HG02943 (cell line): Measurements from ENCODE around the gene RYR2.
A peak's percentile ranks its signal among the peaks of the same experiment; 100 is the strongest.

Experiments used
- ATAC-seq: cut with Tn5 transposase; IDR thresholded peaks from one replicate; pipeline ENCODE4 v1.9.1; 2021; ENCODE audit warnings: mild to moderate bottlenecking, low read depth, moderate library complexity; ENCODE audit not compliant: unreplicated experiment

RYR2 gene

DNA sequence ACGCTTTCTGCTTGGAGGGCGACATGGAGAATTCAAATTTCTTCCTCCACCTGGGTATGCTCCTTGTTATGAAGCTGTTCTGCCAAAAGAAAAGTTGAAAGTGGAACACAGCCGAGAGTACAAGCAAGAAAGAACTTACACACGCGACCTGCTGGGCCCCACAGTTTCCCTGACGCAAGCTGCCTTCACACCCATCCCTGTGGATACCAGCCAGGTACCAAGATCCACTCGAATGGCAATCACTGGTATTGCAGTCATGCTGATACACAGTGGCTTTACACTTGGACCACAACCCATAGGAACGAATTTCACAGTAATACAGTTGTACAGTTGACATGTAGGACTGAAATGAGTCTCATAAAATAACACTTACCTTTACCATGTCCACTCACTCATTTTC is 461.3 kb downstream of the RYR2 start:
- no peak for ATAC-seq

- ATAC-seq = peak; percentile 86
These were observed 465.0 kb downstream of the RYR2 start for GRCh38 chr1:237507005-237507404.

DNA sequence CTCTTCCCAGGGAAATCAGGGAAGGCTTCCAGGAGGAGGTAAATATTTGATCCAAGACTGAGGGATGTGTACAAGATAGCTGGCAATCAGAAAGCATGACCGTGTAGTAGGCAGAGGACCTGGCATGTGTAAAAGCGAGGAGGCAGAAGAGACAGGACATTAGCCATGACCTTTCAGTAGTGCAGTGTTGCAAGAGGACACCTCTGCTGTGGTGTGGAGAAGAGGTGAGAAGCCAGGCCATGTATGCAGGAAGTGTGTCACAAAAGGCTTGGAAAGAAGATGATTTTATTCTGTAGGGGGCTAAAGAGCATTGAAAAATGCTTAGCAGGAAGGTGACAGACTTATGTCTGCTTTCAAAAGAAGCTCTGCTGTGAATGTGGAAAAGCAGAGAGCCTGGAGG is 467.8 kb downstream of the RYR2 start:
- no peak for ATAC-seq

GRCh38 chr1:237525102-237525501 is 483.1 kb downstream of the RYR2 start:
- ATAC-seq = no peak

DNA sequence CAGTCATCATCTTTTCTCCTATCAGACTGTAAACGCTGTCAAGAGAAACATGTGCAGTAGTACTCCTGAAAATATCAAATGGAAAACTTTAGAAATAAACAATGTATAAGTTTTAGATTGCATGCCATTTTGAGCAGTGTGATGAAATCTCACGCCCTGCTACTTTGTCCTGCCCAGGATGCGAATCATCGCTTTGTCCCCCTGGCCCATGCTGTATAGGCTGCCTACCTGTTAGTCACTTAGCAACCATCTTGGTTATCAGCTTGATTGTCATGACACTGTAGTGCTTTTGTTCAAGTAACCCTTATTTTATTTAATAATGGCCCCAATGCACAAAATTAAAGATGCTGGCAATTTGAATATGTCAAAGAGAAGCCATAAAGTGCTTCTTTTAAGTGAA is 485.8 kb downstream of the RYR2 start:
- no peak for ATAC-seq

- no peak for ATAC-seq
These were observed 486.6 kb downstream of the RYR2 start for GRCh38 chr1:237528545-237528944.

DNA sequence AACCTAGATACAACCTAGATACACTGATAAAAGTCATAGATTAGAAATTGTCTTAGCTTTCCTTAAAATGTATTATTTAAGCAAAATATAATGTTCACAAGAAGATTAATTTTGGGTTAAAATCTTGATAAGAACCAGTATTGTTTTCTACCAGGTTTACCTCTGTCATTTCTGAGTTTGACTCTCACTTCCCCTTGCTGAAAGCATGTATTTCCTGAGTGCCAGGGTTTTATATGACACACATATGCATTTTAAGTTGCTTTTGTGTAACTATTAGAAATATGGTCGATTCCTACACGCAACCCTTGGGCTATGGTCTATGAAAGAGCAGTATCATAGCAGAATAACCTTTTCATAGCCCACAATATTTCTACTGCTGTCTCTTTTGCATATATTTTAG is 497.1 kb downstream of the RYR2 start:
- no peak for ATAC-seq

DNA sequence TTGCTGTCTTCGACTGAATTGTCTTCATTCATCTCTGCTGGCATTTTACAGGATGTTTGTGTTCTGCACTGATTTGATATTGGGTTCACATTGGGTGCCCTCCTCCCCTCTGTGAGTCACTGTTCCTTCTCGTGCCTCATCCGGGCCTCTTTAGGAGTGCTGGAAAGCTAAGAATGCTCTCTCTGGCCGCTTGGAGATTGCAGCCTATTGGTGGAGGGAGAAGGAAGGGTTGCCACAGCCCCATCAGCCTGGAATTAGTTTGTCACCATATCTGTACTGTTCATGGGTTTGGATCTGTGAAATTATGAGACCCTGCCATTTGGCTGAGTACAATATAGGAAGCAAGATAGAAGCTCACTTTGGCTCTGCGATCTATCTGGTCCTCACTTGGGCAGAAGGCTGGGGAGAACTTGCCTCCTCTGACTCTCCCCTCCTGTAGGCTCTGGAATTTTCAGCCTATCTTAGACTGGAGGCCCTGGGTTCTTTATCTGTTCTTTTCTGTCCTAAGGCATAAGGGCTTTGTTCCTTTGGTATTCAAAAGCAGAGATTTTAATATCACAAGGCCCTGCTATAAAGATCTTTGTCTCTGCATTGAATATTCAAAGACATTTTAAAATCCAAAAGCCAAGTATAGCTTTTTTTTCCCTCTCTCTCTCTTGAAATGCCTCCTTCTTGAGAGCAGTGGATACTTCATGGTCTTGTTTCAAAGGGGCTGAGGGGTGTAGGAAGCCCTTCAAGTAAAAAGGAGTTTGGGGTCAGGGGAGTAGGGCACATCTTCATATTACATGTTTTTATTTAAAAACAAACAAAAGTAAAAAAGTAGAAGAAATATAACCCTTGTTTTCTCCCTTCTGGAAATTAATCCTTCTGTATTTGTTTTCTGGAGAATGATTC is 500.8 kb downstream of the RYR2 start:
- ATAC-seq = no peak

- no peak for ATAC-seq
These were observed 511.1 kb downstream of the RYR2 start for GRCh38 chr1:237553078-237553477.

- no peak for ATAC-seq
These were observed 514.9 kb downstream of the RYR2 start for GRCh38 chr1:237556911-237557310.

GRCh38 chr1:237562242-237562823 is 520.3 kb downstream of the RYR2 start:
- peak; percentile 73 for ATAC-seq

- ATAC-seq = no peak
These were observed 523.3 kb downstream of the RYR2 start for GRCh38 chr1:237565236-237565635.

DNA sequence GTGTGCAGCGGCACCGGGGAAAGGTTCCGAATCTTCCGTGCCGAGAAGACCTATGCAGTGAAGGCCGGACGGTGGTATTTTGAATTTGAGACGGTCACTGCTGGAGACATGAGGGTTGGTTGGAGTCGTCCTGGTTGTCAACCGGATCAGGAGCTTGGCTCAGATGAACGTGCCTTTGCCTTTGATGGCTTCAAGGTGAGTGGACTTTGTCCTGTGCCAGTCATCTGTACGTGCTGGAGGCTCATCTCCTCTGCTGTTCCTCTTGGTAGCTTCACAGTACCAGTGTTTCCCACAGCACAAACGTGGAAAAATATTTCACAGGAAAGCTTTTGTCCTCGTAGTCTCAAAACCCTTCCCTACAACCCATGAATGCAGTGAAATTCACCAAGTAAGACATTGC is 524.6 kb downstream of the RYR2 start:
- no peak for ATAC-seq

- no peak for ATAC-seq
These were observed 527.0 kb downstream of the RYR2 start for GRCh38 chr1:237568955-237569354.

- no peak for ATAC-seq
These were observed 528.5 kb downstream of the RYR2 start for GRCh38 chr1:237570530-237570929.

DNA sequence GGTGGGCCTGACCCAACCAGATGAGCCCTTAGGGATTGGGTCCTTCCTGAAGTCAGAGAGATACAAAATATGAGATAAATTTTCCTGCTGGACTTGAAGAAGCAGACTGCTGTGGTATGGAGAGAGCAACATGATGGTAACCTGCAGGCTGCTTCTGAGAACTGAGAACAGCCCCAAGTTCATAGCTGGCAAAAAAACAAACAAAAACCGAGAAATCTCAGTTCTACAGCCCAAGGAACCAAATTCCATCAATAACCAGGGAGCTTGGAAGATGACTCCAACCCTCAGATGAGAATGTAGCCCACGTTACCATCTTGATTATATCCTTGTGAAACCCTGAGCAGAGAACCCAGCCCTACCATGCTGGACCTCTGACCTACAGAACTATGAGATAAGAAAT is 532.6 kb downstream of the RYR2 start:
- no peak for ATAC-seq

GRCh38 chr1:237578540-237578939 is 536.6 kb downstream of the RYR2 start:
- ATAC-seq = no peak

GRCh38 chr1:237580726-237581125 is 538.7 kb downstream of the RYR2 start:
- no peak for ATAC-seq

DNA sequence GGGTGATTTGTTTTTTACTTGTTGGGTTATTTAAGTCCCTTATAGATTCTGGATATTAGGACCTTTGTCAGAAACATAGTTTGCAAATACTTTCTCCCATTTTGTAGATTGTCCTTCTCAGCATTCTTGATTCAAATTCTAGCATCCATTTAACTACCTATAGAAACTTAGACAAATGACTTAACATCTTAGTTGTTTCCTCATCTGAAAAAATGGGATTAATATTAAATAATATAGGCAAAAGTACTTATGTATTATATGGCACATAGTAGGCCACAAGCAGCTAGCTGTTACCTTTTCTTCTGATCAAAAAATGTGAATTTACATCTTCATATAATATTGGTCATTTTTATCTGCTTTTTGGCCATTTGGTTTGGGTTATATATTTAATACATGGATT is 541.3 kb downstream of the RYR2 start:
- no peak for ATAC-seq

- no peak for ATAC-seq
These were observed 541.8 kb downstream of the RYR2 start for GRCh38 chr1:237583756-237584155.

- ATAC-seq = no peak
These were observed 548.4 kb downstream of the RYR2 start for GRCh38 chr1:237590386-237590785.

DNA sequence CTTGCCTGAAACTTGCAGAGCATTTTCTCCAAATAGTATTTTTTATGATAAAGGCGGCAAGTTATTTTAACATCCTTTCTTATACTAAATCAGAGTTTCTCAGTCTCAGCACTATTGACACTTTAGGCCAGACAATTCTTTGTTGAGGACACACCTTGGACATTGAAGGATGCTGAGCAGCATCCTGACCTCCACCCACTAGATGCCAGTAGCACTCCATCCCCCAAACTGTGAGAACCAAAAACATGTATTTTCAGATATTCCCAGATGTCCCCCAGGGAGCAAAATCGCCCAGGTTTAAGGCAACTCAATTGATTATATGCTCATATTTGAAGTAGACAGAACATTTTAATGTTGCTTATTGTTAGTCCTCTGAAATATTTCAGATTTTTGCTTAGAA is 549.4 kb downstream of the RYR2 start:
- ATAC-seq = no peak
